Peyer's patch (tissue), 4 donors: ENCODE measurements around the gene TMEM94. TPM values are rescaled to one million over a fixed set of nuclear protein-coding genes. Genes with fewer than 3 reads are reported as not detected.

ENCODE experiments used
- DNase-seq, 3 donors: peaks; one replicate each; pipeline ENCODE4 v3.0.0-alpha.2; 2017 to 2019
- H3K27ac ChIP-seq, 4 donors: fragments of 200-600 bp; sonication (generic); one replicate each; pipeline ENCODE4 v1.5.1; 2016 to 2019
- H3K27me3 ChIP-seq, 2 donors: fragments of 200-600 bp; sonication (generic); one replicate each; pipeline ENCODE4 v1.5.1; 2019
- H3K36me3 ChIP-seq, 3 donors: fragments of 200-600 bp; sonication (generic); one replicate each; pipeline ENCODE4 v1.5.1; 2016 to 2019
- H3K4me1 ChIP-seq, 4 donors: fragments of 200-600 bp; sonication (generic); one replicate each; pipeline ENCODE4 v1.5.1; 2016 to 2019
- H3K4me3 ChIP-seq, 4 donors: fragments of 200-600 bp; sonication (generic); 1 replicate in 3 of 4; 2 replicates in 1 of 4; pipeline ENCODE4 v1.5.1; 2016 to 2019; ENCODE audit warnings: mild to moderate bottlenecking in 1 of 4
- H3K9me3 ChIP-seq, 4 donors: fragments of 200-600 bp; sonication (generic); one replicate each; pipeline ENCODE4 v1.5.1; 2016 to 2019; ENCODE audit warnings: mild to moderate bottlenecking in 1 of 4
- CTCF ChIP-seq, 6 experiments: fragments of 450-650 bp in 4 of 6; fragments of 200-600 bp in 2 of 6; sonication (generic) in 1 of 6; IDR thresholded peaks; one replicate each; pipeline ENCODE4 v1.5.1; 2017 to 2019; ENCODE audit warnings: antibody characterized with exemption in 6 of 6, mild to moderate bottlenecking in 3 of 6, moderate library complexity in 1 of 6
- POLR2A ChIP-seq, 2 donors: fragments of 450-650 bp; IDR thresholded peaks; one replicate each; pipeline ENCODE4 v1.5.1; 2017; ENCODE audit warnings: antibody characterized with exemption in 2 of 2, mild to moderate bottlenecking in 2 of 2, moderate library complexity in 2 of 2
- total RNA-seq, 4 donors: library from RNA; depleted of rRNA; stranded (reverse); fragments of >200 nt; gene quantifications; one replicate each; pipeline ENCODE4 v1.1.0, GENCODE V29; 2016

TMEM94 gene
- total RNA-seq, 4 donors from 2014 or later = 114 to 340 (median 178) TPM

GRCh38 chr17:75481194-75482068 is 25.0 kb downstream of the TMEM94 start:
- TF ChIP-seq CTCF (IDR thresholded peaks at IDR 0.05) (no peak), POLR2A (IDR thresholded peaks at IDR 0.05) (no peak)
- Histone ChIP-seq H3K27ac (no peak overlapping the region), H3K4me1 (peaks cover 0 to 26% (median 2%) of the 10 kb centered on the region in 4 donors), H3K4me3 (no peak overlapping the region), H3K27me3 (no peaks in the 10 kb centered on the region), H3K9me3 (no peaks in the 10 kb centered on the region), H3K36me3 (no peaks in the 10 kb centered on the region)
- no peak for DNase-seq

GRCh38 chr17:75482098-75482942 is 25.9 kb downstream of the TMEM94 start:
- Histone ChIP-seq H3K9me3 (no peaks in the 10 kb centered on the region), H3K4me3 (no peak overlapping the region), H3K36me3 (no peaks in the 10 kb centered on the region), H3K27ac (no peak overlapping the region), H3K27me3 (no peaks in the 10 kb centered on the region), H3K4me1 (peaks cover 0 to 22% (median 2%) of the 10 kb centered on the region in 4 donors)
- no peak for DNase-seq
- TF ChIP-seq POLR2A (IDR thresholded peaks at IDR 0.05) (no peak), CTCF (IDR thresholded peaks at IDR 0.05) (no peak)

- TF ChIP-seq POLR2A (IDR thresholded peaks at IDR 0.05) (no peak), CTCF (IDR thresholded peaks at IDR 0.05) (no peak)
Measured at GRCh38 chr17:75485688-75486087, 29.3 kb downstream of the TMEM94 start.

GRCh38 chr17:75486151-75486550 is 29.7 kb downstream of the TMEM94 start:
- H3K36me3 ChIP-seq = peaks cover 0 to 7% (median 0%) of the 10 kb centered on the region in 3 donors
- no peak overlapping the region for H3K4me3 ChIP-seq
- no peak for TF ChIP-seq CTCF (IDR thresholded peaks at IDR 0.05)
- TF ChIP-seq POLR2A (IDR thresholded peaks at IDR 0.05) = no peak
- H3K27me3 ChIP-seq = no peaks in the 10 kb centered on the region
- peaks cover 0 to 40% (median 6%) of the 10 kb centered on the region in 4 donors for H3K4me1 ChIP-seq
- H3K27ac ChIP-seq = no peak overlapping the region
- no peaks in the 10 kb centered on the region for H3K9me3 ChIP-seq
- DNase-seq = peak in 1 of 3 donors; percentile 43

More at GRCh38 chr17:75485688-75486087, 29.3 kb downstream of the TMEM94 start:
- Histone ChIP-seq H3K4me3 (no peak overlapping the region), H3K27ac (no peak overlapping the region), H3K4me1 (peaks cover 0 to 40% (median 6%) of the 10 kb centered on the region in 4 donors), H3K36me3 (peaks cover 0 to 3% (median 0%) of the 10 kb centered on the region in 3 donors), H3K27me3 (no peaks in the 10 kb centered on the region), H3K9me3 (no peaks in the 10 kb centered on the region)
- DNase-seq = no peak

- Histone ChIP-seq H3K9me3 (no peaks in the 10 kb centered on the region), H3K4me1 (peaks cover 0 to 33% (median 6%) of the 10 kb centered on the region in 4 donors), H3K36me3 (peaks cover 0 to 15% (median 0%) of the 10 kb centered on the region in 3 donors), H3K27ac (peak overlapping the region; percentile 50 to 73 (median 62)), H3K4me3 (no peak overlapping the region), H3K27me3 (no peaks in the 10 kb centered on the region)
- DNase-seq = no peak
- TF ChIP-seq POLR2A (IDR thresholded peaks at IDR 0.05) (no peak), CTCF (IDR thresholded peaks at IDR 0.05) (no peak)
Measured at GRCh38 chr17:75486951-75487350, 30.5 kb downstream of the TMEM94 start.
